GM12874 (cell line): ENCODE results near the gene ZSCAN16.
"Not testable (repeated sequence)": the region's sequence is repeated elsewhere in the genome, so short reads cannot be mapped to it uniquely, and the experiment has no call there.

Experiments
- TF ChIP-seq, protein P1 (sequence below): IDR thresholded peaks from 2 replicates; pipeline ENCODE4 v1.5.1; 2011; ENCODE audit warnings: low read depth, mild to moderate bottlenecking, control low read depth, low read length, moderate library complexity; ENCODE audit not compliant: insufficient read depth

The ZSCAN16 gene

DNA sequence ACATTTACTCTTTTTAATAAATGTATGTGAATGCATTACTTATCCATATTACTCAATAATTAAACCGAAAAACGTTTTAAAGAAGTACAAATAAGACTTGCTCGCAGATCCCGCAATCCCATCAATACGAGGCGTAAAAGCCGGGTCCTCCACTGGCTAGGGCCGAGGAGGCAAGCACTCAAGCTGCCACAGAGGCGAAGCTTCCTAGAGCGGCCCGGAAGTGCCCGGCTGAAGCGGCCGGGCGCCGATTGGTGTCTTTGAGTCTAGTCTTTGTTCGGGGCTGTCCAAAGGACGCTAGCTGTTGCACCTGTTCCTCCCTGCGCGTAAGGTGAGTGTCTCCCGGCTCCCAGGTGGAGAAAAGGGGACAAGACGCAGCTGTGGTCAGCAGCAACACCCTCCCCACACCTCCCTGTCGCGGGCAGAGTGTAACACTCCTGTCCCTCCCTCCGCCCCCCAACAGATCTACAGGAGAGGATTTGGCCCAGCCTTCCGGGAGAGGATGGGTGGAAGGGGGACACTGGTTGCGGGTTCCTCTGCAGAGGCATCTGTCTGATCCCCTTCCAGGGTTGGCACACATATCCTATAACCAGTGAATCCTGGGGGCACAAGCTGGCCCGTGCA is at the start of gene ZSCAN16:
ZSCAN16 (plus strand) TSS at position 260 of the 621 bp plus-strand sequence. CDS start 835 bp downstream, outside the sequence.
- TF ChIP-seq, protein P1, sequence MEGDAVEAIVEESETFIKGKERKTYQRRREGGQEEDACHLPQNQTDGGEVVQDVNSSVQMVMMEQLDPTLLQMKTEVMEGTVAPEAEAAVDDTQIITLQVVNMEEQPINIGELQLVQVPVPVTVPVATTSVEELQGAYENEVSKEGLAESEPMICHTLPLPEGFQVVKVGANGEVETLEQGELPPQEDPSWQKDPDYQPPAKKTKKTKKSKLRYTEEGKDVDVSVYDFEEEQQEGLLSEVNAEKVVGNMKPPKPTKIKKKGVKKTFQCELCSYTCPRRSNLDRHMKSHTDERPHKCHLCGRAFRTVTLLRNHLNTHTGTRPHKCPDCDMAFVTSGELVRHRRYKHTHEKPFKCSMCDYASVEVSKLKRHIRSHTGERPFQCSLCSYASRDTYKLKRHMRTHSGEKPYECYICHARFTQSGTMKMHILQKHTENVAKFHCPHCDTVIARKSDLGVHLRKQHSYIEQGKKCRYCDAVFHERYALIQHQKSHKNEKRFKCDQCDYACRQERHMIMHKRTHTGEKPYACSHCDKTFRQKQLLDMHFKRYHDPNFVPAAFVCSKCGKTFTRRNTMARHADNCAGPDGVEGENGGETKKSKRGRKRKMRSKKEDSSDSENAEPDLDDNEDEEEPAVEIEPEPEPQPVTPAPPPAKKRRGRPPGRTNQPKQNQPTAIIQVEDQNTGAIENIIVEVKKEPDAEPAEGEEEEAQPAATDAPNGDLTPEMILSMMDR, result no peak

DNA sequence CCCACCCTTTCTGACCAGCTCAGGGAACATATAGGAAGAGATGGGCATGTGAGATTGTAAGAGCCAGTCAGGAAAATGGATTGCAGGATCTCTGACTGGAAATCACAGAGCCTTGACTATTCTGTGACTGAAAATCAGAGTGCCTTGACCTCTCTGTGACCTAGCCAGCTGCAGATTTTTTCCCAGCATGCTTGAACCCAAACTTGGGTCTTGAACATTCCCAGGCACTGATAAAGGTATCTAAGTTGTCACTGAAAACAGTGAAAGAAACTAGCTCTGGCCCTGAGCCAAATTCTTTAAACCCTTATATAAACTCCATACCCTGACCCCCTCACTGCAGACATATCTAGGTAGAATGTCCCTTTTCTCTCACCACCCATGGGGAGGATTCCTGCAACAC is 46.4 kb upstream of the ZSCAN16 start:
- TF ChIP-seq, protein P1, result no peak

DNA sequence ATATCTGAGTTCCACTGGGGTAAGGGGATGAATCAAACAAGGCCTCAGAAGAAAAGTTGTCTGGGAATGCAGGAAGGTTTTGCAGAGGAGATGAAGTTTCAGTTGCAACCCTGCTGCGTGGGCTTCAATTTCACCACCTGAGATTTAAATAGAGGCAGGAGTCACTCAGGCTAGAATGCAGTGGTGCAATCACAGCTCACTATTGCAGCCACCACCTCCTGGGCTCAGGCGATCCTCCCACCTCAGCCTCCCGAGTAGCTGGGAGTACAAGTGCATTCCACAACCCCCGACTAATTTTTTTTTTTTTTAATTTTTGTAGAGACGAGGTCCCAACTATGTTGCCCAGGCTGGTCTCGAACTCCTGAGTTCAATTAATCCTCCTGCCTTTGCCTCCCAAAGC is 45.6 kb upstream of the ZSCAN16 start:
- TF ChIP-seq, protein P1, result no peak

DNA sequence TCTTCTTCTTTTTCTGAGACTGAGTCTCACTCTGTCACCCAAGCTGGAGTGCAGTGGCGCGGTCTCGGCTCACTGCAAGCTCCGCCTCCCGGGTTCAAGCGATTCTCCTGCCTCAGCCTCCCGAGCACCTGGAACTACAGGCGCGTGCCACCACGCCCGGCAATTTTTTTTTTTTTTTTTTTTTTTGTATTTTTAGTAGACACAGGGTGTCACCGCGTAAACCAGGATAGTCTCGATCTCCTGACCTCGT is 44.1 kb upstream of the ZSCAN16 start, which contains the start of gene ZNF165:
ZNF165 (plus strand) TSS at position 188 of the 250 bp plus-strand sequence. CDS start 4,913 bp downstream, outside the sequence.
- TF ChIP-seq, protein P1, result not testable (repeated sequence)

DNA sequence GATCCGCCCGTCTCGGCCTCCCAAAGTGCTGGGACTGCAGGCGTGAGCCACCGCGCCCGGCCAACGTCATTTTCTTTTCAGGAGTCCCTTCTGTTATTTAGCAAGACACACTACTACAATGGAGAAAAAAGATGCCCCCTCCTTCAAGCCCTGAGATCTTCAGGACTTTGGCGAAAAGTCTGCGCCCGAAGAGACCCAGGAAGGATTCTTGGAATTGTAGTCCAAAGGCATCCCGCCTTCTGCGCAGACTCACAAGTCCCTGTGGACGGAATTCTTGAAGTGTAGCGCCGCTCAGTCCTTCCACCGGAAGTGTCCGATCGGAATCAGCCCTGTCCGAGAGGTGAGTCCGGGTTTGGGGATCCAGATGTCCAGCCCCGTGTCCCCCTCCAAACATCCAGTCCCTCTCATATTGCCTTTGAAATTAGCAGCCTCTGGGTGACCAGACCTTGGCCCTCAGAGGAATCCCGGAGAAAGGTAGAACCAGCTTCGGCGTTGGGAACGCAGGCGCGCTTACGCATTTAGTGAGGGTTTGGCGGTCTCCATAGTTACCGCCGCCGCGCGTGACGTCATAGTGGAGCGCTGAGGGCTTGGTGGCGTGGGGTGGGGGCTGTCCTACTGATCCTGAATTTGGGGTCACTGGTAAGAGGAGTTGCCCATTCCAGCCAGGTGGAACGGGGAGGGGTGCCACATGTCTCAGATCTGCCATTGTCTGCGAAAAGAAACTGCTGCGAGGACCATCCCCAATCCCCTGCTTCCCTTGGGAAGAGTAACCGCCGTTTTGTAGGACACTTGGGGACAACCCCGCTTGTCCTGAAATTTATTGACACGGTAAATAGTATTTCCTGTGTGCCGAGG is 43.6 kb upstream of the ZSCAN16 start:
- TF ChIP-seq, protein P1, result no peak

DNA sequence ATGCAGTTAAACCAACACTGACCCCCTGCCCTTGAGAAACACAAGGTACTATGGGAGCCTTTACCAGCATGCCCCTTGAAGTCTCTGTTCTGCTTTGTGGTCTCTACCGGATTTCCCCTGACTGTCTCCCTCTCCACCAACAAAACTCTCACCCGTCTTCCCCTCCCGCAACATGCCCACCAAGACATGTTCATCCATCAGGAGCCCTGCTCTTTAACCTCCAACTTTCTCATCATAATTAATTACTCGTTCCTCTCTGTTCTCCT is 43.0 kb upstream of the ZSCAN16 start:
- TF ChIP-seq, protein P1, result no peak

DNA sequence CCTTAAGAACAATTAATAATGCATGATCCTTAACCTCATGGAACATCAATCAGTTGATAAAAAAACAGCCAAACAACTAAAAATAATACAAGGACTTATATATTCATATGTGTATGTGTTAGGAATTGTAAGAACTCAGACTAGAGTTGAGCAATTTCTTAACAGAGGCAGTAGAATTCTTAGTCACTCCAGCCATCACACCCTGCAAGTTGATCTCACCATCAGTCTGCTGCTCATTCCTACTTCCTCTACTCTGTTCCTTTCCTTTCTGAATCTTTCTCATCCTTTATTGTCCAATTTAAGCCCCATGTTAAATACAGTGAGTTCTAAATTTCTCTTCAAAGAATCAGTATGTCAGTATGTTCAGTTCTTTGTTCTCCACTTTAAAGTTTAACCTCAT is 41.5 kb upstream of the ZSCAN16 start:
- TF ChIP-seq, protein P1, result no peak
